Mucosa of descending colon (tissue), 3 donors: ENCODE measurements around the gene IQGAP1. TPM values are rescaled to one million over a fixed set of nuclear protein-coding genes. Genes with fewer than 3 reads are reported as not detected.

Source experiments
- ATAC-seq: fragments of 200-7000 bp; cut with Tn5 transposase; one replicate; pipeline ENCODE4 v1.9.1; 2020; ENCODE audit warnings: mild to moderate bottlenecking, moderate library complexity
- DNase-seq, 3 donors: peaks; one replicate each; pipeline ENCODE4 v3.0.0-alpha.2; 2020
- H3K36me3 ChIP-seq: fragments of 200-600 bp; one replicate; pipeline ENCODE4 v1.8.0; 2021; ENCODE audit warnings: low read depth, mild to moderate bottlenecking
- H3K4me1 ChIP-seq: fragments of 200-600 bp; one replicate; pipeline ENCODE4 v1.8.0; 2021; ENCODE audit warnings: low read depth, mild to moderate bottlenecking
- H3K4me3 ChIP-seq: fragments of 200-600 bp; one replicate; pipeline ENCODE4 v1.8.0; 2021; ENCODE audit warnings: mild to moderate bottlenecking
- H3K9me3 ChIP-seq: fragments of 200-600 bp; one replicate; pipeline ENCODE4 v1.8.0; 2021; ENCODE audit warnings: mild to moderate bottlenecking
- intact Hi-C, 2 donors: fragments of 100-400 bp; cut with DNase I in 1 of 2; cut with micrococcal nuclease in 1 of 2; formaldehyde crosslinking; loops; one replicate each; pipeline versions ENCODE4 v1.11.0 to v1.11.1; 2022; cut with DNase I, micrococcal nuclease
- total RNA-seq, 3 donors: library from RNA; stranded (reverse); fragmentation: NEBNext Ultra II Directional in 2 of 3; extraction: Animal tissue kit (Norgen Biotek cat#: 25700) in 2 of 3; gene quantifications; one replicate each; pipeline versions ENCODE4 v1.2.1 to v1.2.4, GENCODE V29; 2021 to 2023
- TF ChIP-seq, protein P1 (sequence below): fragments of 200-600 bp; IDR thresholded peaks from one replicate; pipeline ENCODE4 v1.8.0; 2022; ENCODE audit warnings: antibody characterized with exemption, mild to moderate bottlenecking
- donor health status: DM: no; HTN: no; CAD: no; lungs with moderate emphysema.
- donor health status: DM: no; HTN: no; CAD: no.
- donor health status: DM: no; HTN: yes; CAD: no.

Gene IQGAP1
- total RNA-seq, 3 donors from 2014 or later = 186 to 242 (median 206) TPM

DNA sequence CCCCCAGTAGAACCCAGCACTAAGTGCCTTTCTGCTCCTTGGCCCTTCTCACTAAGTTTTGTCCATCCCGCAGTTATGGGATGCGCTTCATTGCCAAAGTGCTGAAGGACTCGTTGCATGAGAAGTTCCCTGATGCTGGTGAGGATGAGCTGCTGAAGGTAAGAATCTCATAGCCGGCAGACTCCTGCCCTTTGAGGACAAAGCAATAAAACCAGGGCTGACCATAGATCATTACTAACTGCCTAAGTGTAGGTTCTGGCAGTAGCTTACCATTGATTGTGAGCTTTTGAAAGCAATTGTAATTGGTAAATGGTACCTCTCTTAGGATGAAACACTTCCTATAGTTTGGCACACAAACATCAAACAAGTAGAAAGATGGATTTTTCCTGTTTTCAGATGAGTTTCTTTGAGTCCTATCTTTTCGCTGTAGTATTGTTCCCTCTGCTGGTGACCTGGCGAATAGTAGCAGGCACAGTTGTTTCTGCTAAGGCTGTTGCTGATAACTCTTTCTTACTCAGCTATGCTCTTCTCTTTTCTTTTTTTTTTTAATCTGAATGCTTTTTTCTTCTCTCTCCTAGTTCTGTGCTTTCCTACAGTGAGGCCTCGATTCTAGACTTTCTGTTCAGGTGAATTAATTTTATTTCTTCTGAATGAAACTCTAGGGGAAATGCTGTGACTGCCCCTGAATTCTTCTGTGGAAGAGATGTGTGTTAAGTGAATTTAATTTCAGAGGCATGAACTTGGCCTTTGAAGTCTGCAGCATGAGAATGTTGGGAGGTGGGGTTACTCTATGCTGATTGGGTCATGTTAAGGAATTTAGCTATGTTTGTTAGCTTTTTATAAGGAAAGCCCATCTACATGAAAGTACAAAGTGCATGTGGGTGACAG is 94.3 kb downstream of the IQGAP1 start:
- Histone ChIP-seq H3K9me3 (no peaks in the 10 kb centered on the region), H3K4me1 (no peaks in the 10 kb centered on the region), H3K4me3 (no peak overlapping the region), H3K36me3 (no peaks in the 10 kb centered on the region)
- DNase-seq = peak in 1 of 3 donors; percentile 71
- intact Hi-C loops = loop anchor here (5.0 kb wide), 1 partner anchor 160 kb away; no protein-coding TSS in a partner anchor
- peak; percentile 57 for ATAC-seq
- TF ChIP-seq, protein P1, sequence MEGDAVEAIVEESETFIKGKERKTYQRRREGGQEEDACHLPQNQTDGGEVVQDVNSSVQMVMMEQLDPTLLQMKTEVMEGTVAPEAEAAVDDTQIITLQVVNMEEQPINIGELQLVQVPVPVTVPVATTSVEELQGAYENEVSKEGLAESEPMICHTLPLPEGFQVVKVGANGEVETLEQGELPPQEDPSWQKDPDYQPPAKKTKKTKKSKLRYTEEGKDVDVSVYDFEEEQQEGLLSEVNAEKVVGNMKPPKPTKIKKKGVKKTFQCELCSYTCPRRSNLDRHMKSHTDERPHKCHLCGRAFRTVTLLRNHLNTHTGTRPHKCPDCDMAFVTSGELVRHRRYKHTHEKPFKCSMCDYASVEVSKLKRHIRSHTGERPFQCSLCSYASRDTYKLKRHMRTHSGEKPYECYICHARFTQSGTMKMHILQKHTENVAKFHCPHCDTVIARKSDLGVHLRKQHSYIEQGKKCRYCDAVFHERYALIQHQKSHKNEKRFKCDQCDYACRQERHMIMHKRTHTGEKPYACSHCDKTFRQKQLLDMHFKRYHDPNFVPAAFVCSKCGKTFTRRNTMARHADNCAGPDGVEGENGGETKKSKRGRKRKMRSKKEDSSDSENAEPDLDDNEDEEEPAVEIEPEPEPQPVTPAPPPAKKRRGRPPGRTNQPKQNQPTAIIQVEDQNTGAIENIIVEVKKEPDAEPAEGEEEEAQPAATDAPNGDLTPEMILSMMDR = peak; percentile 42

DNA sequence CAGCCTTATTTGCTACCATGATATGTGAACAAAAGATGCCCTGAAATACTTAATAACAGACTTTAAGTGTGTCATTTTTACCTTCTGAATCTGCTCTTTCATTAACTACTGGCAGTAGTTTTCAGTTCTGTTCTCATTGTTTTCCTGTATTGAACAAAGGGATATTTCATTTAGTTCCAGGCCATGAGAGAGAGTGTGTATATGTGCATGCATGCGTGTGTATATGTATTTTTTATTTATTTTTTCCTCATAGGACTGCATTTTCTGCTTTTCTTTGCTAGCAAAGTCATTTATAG is 94.9 kb downstream of the IQGAP1 start:
- no peak for DNase-seq
- Histone ChIP-seq H3K36me3 (peaks cover 4% of the 10 kb centered on the region), H3K4me1 (no peaks in the 10 kb centered on the region), H3K9me3 (no peaks in the 10 kb centered on the region), H3K4me3 (no peak overlapping the region)
- intact Hi-C loops = loop anchor here (5.0 kb wide), 1 partner anchor 161 kb away; no protein-coding TSS in a partner anchor
- no peak for ATAC-seq
- TF ChIP-seq, protein P1 = no peak

DNA sequence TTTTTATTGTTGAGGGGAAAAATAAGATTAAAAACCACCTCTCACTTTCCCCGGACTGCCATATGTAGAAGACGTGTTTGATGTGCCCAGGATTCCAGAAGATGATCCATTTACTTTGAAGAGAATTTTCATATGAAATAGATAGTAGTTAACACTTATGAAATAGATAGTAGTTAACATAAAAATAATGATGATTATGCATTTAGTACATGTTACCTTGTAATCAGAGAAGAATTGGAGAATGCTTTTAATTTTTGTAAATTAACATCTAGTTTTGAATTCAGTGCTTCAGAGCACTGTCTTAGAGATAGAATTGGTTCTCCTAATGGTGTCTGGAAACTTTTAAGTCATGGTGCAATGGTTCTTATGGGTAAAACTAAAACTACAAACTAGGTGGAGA is 95.6 kb downstream of the IQGAP1 start:
- DNase-seq = no peak
- TF ChIP-seq, protein P1 = no peak
- H3K36me3 ChIP-seq = peaks cover 4% of the 10 kb centered on the region
- no peak overlapping the region for H3K4me3 ChIP-seq
- no peaks in the 10 kb centered on the region for H3K9me3 ChIP-seq
- H3K4me1 ChIP-seq = no peaks in the 10 kb centered on the region
- intact Hi-C loops = loop anchor here (5.0 kb wide), 1 partner anchor 161 kb away; no protein-coding TSS in a partner anchor
- ATAC-seq = no peak

DNA sequence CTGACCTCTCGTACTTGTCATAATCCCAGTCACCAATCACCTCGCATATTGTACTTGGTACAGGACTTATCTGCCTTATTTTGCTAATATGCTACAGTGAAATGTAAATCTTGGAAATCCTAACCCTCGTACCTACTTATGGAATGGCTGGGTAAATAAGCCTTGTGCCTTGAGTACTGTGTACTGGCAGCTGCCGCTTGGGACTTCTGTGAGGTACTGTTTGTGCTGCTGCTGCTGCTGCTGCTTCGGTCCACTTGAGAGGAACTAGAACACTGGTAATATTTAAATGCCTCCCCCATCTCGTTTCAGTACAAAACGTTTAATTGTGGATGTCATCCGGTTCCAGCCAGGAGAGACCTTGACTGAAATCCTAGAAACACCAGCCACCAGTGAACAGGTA is 99.1 kb downstream of the IQGAP1 start:
- intact Hi-C loops = no loop called here
- Histone ChIP-seq H3K36me3 (peaks cover 7% of the 10 kb centered on the region), H3K4me3 (no peak overlapping the region), H3K4me1 (no peaks in the 10 kb centered on the region), H3K9me3 (no peaks in the 10 kb centered on the region)
- no peak for DNase-seq
- no peak for ATAC-seq
- TF ChIP-seq, protein P1 = no peak

DNA sequence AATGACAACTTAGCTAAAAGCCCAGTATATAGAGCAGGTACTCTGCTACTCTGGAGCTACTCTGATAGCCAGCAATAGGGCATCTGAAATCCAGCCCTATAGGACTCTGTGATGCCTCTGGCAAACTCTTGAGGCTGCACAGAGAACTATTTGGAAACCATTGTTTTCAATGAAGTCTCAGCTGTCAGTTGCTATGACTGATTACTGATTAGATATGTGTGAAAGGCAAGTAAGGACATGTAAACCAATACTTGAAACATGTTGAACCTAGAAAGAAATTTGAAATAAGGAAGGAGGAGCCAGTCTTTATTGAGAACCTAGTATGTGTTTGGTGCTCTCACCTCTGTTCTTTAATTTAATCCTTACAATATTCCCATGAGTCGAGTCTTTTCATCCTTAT is 101.5 kb downstream of the IQGAP1 start:
- no peaks in the 10 kb centered on the region for H3K4me1 ChIP-seq
- peaks cover 7% of the 10 kb centered on the region for H3K36me3 ChIP-seq
- DNase-seq (no peak), ATAC-seq (no peak)
- no peak overlapping the region for H3K4me3 ChIP-seq
- intact Hi-C loops = no loop called here
- H3K9me3 ChIP-seq = no peaks in the 10 kb centered on the region
- TF ChIP-seq, protein P1 = no peak
